HG02885 (cell line): ENCODE results near the gene TEC.
A peak's percentile ranks its signal among the peaks of the same experiment; 100 is the strongest.

Experiments
- ATAC-seq: cut with Tn5 transposase; IDR thresholded peaks from one replicate; pipeline ENCODE4 v1.9.1; 2021; ENCODE audit warnings: mild to moderate bottlenecking; ENCODE audit not compliant: unreplicated experiment, poor library complexity

TEC gene

DNA sequence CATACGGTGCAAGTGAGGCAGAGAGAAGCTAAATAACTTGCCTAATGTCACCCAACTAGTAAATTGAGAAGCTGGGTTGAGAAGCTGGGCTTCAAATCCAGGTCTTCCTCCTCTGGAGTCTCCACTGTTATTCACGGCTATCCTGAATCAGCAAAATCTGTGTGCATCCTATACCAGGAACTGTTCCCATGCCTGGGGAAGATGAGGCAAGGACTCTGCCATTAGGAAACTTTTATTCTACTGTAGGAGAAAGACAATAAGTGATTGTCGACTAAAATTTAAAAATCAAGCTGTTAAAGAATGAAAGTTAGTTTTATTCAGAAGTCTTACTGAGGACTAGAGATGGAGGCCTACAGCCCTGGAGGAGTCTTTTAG lies 872 bp upstream of the TEC start:
- ATAC-seq: no peak

DNA sequence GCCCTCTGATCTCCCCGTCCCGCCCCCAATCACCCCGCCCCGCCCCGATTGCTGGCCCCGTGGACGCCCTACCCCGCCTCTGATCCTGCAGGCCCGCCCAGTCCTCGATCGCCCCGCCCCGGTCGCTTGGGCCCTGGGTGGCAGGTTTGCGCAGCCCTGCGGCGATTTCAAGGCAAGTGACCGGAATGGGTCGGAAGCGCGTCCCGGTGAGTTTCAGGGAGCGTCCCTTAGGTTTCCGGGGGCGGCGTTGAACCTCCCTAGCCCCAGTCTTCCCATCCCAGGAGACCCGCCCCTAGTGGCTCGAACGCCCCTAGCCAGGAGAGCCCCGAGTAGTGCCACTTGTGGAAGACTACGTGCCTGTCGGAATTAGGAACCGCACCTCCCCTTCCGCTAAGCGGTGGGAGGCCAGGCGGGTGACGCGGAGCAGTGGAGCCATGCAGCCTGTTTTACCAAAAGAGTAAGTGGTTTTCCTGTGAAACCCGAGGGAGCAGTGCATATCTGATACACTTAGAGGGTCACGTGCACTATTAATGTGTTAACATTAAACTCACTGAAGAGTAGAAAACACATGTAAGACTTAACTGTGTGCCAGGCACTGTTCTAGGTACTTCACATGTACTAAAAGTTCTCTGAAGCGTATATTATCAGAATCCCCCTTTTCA lies 354 bp upstream of the TEC start:
- ATAC-seq: peak; percentile 80

DNA sequence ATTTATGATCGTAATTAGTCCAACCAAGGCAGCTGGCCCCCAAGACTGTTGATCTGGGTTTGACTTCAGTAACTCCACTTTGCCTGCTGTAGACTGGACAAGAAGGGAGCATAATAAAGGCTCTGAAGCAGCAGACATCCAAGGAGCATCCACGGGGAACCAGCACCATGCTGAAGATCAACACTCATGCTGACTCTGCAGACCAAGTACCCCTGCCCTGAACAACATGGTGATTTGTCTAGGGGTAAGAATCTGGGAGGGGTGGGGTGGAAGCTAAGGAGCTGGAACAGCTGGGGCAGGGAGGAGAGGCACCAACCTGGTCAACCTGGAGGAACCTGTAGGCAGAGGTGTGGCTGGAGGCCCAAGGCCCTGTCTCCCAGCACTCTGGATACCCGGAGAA lies 2.1 kb downstream of the TEC start:
- no peak for ATAC-seq

DNA sequence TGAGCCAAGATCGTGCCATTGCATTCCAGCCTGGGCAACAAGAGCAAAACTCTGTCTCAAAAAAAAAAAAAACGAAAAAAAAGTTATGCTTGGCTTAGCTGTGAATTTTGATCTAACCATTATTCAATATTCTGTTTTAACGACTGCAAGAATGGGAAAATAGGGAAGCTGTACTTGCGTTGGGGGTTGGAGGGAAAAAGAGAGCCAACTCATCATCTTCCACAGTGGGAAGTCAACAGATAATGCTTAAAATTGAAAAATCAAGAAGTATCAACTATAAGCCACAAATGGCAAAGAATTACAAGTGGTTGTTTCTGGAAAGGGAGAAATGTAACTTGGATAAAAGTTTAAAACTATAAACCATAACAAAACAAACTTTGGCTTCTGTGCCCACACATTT lies 2.9 kb downstream of the TEC start:
- no peak for ATAC-seq

DNA sequence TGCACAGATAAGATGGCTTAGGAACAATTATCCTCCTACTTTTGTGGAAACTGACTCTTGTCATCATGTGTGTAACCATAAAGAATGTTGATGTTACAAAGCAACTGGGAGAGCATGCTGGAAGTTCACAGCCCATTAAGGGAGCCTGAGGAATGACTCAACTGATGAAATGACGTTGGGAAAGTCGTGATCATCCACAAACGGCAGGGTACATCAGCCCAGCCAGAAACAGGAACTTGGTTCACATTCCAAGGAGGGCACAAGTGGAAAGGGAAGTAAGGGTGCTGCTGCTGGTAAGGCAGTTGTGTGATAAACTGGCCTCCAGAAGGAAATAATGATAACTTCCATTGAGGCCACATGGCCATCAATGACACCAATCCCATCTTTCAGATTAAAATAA lies 6.7 kb downstream of the TEC start:
- no peak for ATAC-seq

DNA sequence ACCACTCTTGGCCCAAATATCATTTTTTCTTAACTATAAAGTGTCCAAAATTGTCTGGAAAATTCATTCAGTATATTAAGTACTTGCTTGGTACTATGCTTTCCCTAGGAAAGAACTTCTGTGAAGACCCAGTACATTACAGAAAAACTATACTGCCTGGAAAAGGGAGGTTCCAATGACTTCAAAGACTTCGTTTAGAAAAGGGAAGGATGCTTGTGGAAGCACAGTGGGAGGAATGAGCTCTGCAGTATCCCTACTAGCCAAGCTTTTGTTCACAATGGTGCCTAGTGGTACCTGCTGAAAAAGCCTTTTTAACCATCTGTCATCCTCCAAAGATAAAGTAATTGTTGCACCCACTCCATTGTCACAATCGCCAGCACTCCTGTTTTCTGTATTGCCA lies 7.2 kb downstream of the TEC start:
- no peak for ATAC-seq

DNA sequence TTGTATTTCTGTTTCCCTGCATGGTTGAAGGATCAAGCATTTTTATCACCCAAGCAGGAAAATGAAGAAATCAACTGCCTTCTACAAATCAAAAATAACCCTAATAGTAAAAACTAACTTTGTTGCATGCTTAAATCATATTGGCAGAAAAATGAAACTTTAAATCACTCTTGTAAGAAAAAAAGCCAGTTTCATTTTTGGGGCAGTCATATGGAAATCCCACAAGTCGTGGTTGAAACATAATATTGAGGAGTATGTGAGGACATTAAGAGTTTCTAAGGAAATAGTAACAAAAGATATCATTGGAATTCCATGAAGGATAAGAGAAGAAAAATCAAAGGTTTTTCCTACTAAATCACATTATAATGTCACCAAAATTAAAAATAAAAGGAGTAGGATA lies 8.4 kb downstream of the TEC start:
- peak; percentile 53 for ATAC-seq

DNA sequence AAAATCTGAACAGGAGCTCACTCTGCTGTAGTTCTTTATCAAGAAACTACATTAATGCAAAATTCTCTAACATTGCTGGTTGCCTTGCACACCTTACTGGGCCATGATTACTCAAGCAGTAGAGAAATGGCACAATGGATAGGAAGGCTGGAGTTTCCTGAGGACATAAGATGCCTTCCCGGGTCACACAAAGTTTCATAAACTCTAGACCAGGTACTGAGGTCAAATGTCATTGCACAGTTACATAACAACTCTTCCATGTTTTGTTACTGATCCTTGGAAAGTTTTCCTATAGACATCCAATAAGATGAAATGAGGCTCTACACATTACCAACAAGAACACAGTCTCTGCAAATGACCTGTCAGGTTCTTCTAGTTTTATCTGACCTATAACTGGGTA lies 9.9 kb downstream of the TEC start:
- no peak for ATAC-seq

DNA sequence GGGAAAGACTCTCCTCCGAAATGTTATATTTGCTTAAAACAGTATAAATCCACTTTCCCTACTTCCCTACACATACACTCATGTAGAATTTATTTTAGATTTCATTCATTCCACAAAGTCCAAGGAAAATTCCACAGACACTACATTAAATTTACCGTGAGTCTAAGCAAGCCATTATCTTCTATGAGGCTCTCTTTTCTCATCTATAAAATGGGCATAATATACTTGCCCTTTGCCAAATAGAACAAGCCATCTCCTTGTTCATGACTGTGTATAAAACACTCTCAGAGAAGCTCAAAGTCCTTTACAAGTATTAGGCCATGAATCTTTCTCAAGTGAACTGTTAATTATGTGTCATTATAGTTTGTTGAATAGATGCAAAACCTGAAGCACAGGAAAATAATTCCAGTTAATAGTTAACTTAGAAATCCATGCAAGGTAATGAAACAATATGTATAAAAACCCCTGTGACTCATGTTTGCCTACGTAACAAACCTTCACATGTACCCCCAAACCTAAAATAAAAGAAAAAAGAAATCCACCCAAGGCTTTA lies 10.7 kb downstream of the TEC start:
- no peak for ATAC-seq

DNA sequence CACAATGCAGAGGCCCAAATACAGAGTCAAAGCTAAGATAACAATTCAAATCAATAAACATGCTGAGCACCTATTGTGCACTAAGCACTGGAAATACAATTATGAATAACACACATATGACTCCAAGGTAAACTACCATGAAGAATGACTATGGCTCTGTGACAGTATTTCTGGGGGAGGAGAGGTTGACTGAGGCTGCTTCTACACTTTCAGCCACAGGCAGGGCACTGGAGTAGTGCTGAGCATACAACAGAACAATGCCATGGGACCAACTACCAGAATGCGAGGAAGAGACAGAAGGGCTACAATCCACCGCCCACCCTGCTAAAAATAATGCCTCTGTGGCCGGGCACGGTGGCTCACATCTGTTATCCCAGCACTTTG lies 13.7 kb downstream of the TEC start:
- ATAC-seq: no peak

DNA sequence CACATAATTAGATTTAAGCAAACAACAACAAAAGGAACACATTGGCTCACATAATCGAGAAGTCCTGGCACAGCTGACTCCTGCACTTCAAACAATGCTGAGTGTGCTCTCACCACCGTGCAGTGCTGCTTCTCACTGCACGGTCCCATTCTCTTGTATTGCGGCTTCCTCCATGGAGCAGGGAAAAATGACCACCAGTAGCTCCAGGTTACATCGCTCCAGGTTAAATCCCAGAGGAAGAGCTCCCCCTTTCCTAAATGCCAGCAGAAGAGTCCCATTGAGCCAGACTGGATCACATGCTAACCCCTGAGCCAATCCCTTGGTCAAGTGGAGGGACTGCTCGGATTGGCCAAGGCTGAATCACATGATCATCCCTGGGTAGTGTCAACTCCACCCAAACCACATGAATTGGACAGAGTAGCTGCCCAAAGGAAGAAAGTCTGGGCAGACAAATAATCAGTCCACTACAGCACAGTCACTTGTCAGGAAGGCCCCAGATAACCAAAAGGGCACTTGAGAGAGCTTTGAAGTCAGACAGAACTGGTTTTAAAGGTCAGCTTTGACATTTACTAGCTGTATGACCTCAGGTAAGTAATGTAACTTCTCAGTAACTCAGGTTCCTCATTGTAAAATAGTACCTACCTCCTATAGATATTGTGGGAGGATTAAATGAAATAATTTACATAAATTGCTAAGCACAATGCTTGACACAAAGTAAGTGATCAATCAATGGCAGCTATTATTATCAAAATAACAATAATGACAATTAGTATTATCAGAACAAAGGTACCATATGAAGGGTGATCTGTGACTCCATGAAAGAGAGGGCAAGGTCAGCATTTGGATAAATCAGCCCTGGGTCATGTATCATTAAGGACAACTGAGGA lies 14.3 kb downstream of the TEC start:
- ATAC-seq: no peak

DNA sequence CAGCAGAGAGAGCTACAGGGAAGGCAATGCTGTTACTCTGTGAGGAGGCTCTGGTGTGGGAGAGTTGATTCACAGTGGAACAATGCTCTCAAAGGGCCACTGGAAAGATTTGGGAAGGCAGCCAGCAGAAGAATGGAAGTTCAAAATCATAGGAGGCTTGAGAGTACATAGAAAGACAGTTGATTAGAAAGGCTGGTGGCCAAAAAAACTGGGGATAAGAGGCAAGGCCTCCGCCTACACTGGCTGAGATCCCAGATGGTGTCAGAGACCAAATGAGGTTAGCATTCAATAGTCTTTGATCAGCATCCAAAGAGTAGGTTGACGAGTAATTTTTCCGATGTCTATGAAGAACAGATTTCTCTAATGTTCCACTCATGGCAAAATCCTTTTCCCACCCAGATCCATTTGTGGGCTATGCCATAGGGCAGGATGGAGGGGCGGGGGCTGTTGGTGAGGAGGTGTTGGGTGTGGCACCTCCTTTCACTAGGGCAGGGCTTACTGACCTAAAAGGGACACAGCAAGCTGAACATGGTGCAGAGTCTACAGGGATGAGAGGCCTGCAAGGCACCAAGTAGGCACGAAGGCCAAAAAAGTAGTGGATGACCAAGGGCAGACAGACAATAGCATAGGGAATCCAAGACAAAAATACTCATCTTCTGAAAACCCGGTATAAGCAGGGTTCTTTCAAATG lies 15.1 kb downstream of the TEC start:
- ATAC-seq: no peak

DNA sequence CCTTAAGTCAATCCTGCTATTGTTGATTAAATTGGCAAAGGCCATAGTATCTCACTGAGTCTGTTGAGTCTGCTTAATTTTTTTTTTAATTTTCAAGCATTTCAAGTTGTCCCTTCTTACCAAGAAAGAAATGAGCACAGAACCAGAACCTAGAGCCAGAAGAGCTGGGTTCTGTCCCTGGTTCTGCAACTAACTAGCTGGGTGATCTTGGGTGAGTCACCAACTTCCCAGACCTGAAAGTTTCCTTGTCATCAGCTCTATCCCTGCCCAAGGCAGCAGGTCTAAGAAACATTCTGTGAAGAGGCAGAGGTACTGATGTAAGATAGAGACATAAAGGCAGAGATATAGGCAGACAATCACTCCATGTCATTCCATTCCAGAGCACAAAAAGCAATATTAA lies 17.3 kb downstream of the TEC start:
- ATAC-seq: no peak

DNA sequence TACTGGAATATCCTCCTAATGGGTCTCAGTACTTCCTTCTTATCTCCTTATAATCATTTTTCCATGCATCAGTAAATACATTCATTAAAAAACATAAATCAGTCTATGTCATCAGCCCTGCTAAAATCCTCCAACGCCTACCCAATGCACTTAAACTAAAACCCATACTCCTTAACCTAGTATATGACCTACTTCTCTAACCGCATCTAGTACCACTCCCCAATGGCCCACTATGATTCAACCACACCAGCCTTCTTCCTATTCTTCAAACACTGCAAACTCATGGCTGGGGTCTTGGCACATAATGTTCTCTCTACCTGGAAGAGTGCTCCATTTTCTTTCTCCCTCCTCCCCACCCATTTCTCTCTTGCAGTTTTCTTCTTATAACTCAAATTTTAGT lies 18.7 kb downstream of the TEC start:
- no peak for ATAC-seq

DNA sequence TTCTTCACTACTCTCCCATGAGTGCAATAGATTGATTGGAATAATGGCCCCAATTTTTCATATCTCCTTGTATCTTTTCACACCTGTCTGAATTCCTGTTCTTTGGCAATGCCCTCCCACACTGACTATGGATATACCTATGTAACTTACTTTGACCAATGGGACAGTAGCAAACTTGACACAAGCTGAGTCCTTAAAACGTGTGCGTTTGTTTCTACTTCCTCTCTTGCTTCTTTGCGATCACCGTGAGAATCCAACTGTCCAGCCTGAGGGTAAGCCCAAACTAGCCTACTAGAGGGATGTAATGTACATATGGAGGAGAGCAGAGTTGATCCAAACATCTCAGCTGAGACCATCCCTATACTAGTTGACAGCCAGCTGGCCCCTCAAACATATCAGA lies 19.3 kb downstream of the TEC start:
- ATAC-seq: no peak

DNA sequence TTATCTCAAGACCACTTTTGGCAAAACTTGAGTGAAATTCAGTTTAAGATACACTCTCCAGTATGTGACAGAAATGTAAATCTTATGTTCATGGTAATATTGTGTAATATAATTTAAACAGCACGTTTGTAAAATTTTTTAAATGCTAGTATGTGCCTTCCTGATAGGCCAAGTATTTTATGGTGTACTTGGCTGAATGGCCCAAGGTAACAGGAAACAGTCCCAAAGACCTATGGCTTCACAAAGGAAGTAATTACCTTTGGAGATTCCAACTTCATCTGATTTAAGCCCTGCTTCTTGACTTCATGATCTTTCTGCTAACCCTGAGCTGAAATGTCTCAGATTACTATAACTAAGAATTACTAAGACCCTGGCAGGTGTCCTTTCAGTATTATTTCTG lies 20.3 kb downstream of the TEC start:
- no peak for ATAC-seq

DNA sequence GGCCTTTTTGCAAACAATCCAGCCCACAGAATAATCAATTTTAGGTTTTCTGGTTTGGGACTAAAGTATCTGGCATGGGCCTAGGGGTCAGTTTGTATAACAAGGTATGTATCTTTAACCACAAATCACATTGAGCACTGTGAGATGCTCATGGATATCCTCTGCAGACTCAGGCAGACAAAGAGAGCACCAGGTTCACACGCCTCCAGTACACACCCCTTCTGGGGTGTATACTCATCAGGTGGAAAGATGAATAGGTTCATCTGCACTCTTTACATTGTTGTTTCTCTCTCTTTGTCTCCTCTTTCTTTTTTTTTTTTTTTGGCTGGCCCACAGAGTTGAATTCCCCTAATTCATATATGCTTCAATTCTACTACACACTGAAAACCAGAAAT lies 21.1 kb downstream of the TEC start:
- ATAC-seq: peak; percentile 33

DNA sequence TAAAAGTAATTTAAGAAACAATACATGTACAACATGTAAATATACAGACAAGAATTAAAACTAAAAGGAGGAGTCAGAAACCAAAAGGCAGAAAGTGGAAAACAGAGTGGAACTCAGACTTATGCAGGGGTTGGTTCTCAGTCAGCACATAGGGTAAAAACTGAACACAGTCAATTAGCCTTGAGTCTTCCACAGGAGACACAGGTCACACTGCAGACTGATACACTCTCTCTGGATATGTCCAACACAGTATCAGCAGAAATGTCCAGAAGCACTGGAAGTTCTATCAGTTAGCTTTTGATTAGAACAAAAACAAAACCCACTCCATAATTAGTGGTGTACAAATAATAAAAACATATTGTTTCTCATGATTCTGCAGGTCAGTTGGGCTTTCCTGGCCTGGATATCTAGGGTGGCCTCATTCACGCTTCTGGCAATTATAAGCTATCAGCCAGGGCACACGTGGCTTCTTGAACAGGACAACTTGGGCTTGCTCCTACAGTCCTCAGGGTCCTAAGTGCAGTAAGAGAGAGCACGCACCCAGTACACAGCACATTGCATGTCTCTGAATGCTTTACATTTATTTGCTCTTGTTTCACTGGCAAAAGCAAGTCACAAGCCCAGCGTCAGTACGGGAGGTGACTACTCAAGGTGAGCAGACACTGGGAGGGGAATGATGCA lies 21.6 kb downstream of the TEC start:
- ATAC-seq: peak; percentile 62

DNA sequence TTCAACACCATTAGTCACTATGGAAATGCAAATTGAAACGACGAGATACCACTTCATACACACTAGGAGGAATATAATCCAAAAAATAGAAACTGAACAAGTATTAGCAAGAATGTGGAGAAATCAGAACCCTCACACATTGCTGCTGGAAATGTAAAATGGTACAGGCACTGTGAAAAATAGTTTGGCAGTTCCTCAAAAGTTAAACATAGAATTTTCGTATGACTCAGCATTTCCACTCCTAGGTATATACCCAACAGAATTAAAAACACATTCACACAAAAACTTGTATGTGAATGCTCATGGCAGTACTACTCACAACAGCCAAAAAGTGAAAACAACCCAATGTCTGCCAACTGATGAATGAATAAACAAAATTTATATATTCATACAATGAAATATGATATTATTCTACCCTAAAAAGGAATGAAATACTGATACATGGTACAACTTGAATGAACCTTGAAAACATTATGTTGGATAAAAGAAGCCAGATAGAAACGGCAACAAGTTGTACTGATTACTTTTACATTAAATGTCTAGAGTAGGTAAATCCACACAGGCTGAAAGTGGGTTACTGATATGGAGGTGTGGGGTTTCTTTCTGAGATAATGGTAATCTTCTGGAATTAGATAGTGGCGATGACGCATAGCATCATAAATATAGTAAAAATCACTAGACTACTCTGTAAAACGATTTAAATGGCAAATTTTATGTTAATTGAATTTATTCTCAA lies 22.3 kb downstream of the TEC start:
- ATAC-seq: peak; percentile 69

DNA sequence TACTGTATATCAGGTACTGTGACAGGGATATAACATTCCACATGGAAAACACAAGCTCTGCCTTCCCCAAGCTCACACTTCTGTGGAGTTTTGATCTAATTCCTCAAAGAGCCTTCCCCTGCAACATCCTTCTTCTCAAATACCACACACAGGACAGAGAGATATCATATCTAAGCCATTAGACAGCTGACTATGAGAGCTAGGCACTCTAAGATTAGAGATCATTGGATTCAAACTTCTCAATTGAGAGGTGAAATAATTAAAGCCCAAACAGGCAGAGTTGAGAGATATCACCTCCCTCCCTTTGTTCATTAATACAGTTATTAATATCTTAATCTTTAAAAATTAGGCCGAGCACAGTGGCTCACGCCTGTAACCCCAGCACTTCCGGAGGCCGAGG lies 25.0 kb downstream of the TEC start:
- ATAC-seq: no peak
